Sigmoid colon (tissue), 4 donors: ENCODE data around the gene CNGB1.

Experiments used
- CTCF ChIP-seq, 4 experiments: fragments of 450-650 bp in 3 of 4; fragments of 200-600 bp in 1 of 4; IDR thresholded peaks; one replicate each; pipeline ENCODE4 v1.5.1; 2016 to 2019; ENCODE audit warnings: antibody characterized with exemption in 4 of 4, mild to moderate bottlenecking in 3 of 4, moderate library complexity in 2 of 4
- EP300 ChIP-seq, 4 donors: sonication (generic); formaldehyde crosslinking; IDR thresholded peaks; one replicate each; pipeline ENCODE4 v1.6.1; 2017; ENCODE audit warnings: antibody characterized with exemption in 4 of 4
- POLR2A ChIP-seq, 2 donors: fragments of 450-650 bp; IDR thresholded peaks; one replicate each; pipeline ENCODE4 v1.6.1; 2016; ENCODE audit warnings: antibody characterized with exemption in 2 of 2, mild to moderate bottlenecking in 2 of 2, moderate library complexity in 2 of 2
- POLR2AphosphoS5 ChIP-seq, 4 donors: sonication (generic); formaldehyde crosslinking; IDR thresholded peaks; one replicate each; pipeline ENCODE4 v1.6.1; 2017; ENCODE audit warnings: antibody characterized with exemption in 4 of 4

GRCh38 chr16:57929250-57929649 is 41.7 kb downstream of the CNGB1 start:
- TF ChIP-seq CTCF (IDR thresholded peaks at IDR 0.05) (no peak), POLR2AphosphoS5 (IDR thresholded peaks at IDR 0.05) (no peak), POLR2A (IDR thresholded peaks at IDR 0.05) (no peak), EP300 (IDR thresholded peaks at IDR 0.05) (no peak)
